GM23338 (cell line): ENCODE results near the gene TSHZ2. TPM values are rescaled to one million over a fixed set of nuclear protein-coding genes. Genes with fewer than 3 reads are reported as not detected.

Source experiments
- ATAC-seq: fragments of 200-7000 bp; cut with Tn5 transposase; 3 replicates; pipeline ENCODE4 v1.9.1; 2020
- DNase-seq: peaks from one replicate; pipeline ENCODE4 v3.0.0-alpha.2; 2015; ENCODE audit warnings: low spot score
- H2AFZ ChIP-seq: fragments of 200-600 bp; sonication (generic); 2 replicates; pipeline ENCODE4 v1.8.0; 2016; ENCODE audit warnings: antibody characterized with exemption, mild to moderate bottlenecking, moderate library complexity
- H3F3A ChIP-seq: fragments of 200-600 bp; sonication (generic); replicated peaks from 2 replicates; pipeline ENCODE4 v1.8.0; 2017; ENCODE audit warnings: antibody characterized with exemption, mixed run types, low read depth
- H3K27ac ChIP-seq: fragments of 200-600 bp; sonication (generic); 2 replicates; pipeline ENCODE4 v1.6.1; 2016; ENCODE audit warnings: low read depth
- H3K27me3 ChIP-seq: fragments of 200-600 bp; sonication (generic); 2 replicates; pipeline ENCODE4 v1.8.0; 2016; ENCODE audit warnings: mild to moderate bottlenecking, mixed run types, moderate library complexity; ENCODE audit not compliant: insufficient read depth
- H3K36me3 ChIP-seq: fragments of 200-600 bp; sonication (generic); 2 replicates; pipeline ENCODE4 v1.8.0; 2016; ENCODE audit warnings: mild to moderate bottlenecking; ENCODE audit not compliant: insufficient read depth
- H3K4me1 ChIP-seq: fragments of 200-600 bp; sonication (generic); 2 replicates; pipeline ENCODE4 v1.8.0; 2016; ENCODE audit warnings: mild to moderate bottlenecking, moderate library complexity; ENCODE audit not compliant: insufficient read depth
- H3K4me2 ChIP-seq: fragments of 200-600 bp; sonication (generic); 2 replicates; pipeline ENCODE4 v1.7.1; 2017; ENCODE audit warnings: mixed run types
- H3K4me3 ChIP-seq: fragments of 200-600 bp; sonication (generic); 2 replicates; pipeline ENCODE4 v1.6.1; 2016; ENCODE audit warnings: mixed run types
- H3K79me2 ChIP-seq: fragments of 200-600 bp; sonication (generic); replicated peaks from 2 replicates; pipeline ENCODE4 v1.8.0; 2017; ENCODE audit warnings: mild to moderate bottlenecking; ENCODE audit not compliant: insufficient read depth
- H3K9me2 ChIP-seq: fragments of 200-600 bp; sonication (generic); 2 replicates; pipeline ENCODE4 v1.8.0; 2017; ENCODE audit not compliant: insufficient read depth
- H4K20me1 ChIP-seq: fragments of 200-600 bp; sonication (generic); replicated peaks from 2 replicates; pipeline ENCODE4 v1.8.0; 2017; ENCODE audit warnings: mild to moderate bottlenecking; ENCODE audit not compliant: insufficient read depth
- H3K27ac Mint-ChIP-seq: 2 replicates; pipeline ENCODE4 v1.8.0; 2020; ENCODE audit warnings: inconsistent platforms, mild to moderate bottlenecking, moderate library complexity, mixed read lengths
- H3K27me3 Mint-ChIP-seq: 3 replicates; pipeline ENCODE4 v1.8.0; 2022; ENCODE audit warnings: low read depth, mild to moderate bottlenecking, moderate library complexity, mixed read lengths, inconsistent platforms; ENCODE audit not compliant: insufficient read depth, poor library complexity
- H3K36me3 Mint-ChIP-seq: 3 replicates; pipeline ENCODE4 v1.8.0; 2021; ENCODE audit warnings: low read depth, mild to moderate bottlenecking, inconsistent platforms, moderate library complexity, mixed read lengths
- H3K4me1 Mint-ChIP-seq: 3 replicates; pipeline ENCODE4 v1.8.0; 2020; ENCODE audit warnings: mild to moderate bottlenecking, inconsistent platforms, mixed read lengths
- H3K4me3 Mint-ChIP-seq: 3 replicates; pipeline ENCODE4 v1.8.0; 2021; ENCODE audit warnings: moderate library complexity, mild to moderate bottlenecking, inconsistent platforms, mixed read lengths
- H3K9me3 Mint-ChIP-seq: 3 replicates; pipeline ENCODE4 v1.8.0; 2020; ENCODE audit warnings: moderate library complexity, mild to moderate bottlenecking, inconsistent platforms, mixed read lengths
- CTCF ChIP-seq, 2 experiments: fragments of 200-600 bp in 1 of 2; sonication (generic) in 1 of 2; conservative IDR thresholded peaks; 2 replicates each; pipeline versions ENCODE4 v1.5.1 to v1.6.1; 2016 to 2017; ENCODE audit warnings: antibody characterized with exemption in 2 of 2, low read depth in 2 of 2, mild to moderate bottlenecking in 2 of 2, moderate library complexity in 1 of 2
- ZNF114 ChIP-seq: fragments of 250-450 bp; sonication (Bioruptor Pico); IDR thresholded peaks from 2 replicates; pipeline ENCODE4 v1.5.0; 2020; ENCODE audit warnings: mild to moderate bottlenecking, moderate library complexity
- ZNF331 ChIP-seq: fragments of 250-450 bp; sonication (Bioruptor Pico); IDR thresholded peaks from 2 replicates; pipeline ENCODE4 v1.5.0; 2020; ENCODE audit warnings: low read depth, mild to moderate bottlenecking, moderate library complexity
- ZNF462 ChIP-seq: fragments of 250-450 bp; sonication (Bioruptor Pico); IDR thresholded peaks from 2 replicates; pipeline ENCODE4 v1.5.0; 2020; ENCODE audit warnings: mild to moderate bottlenecking, moderate library complexity
- polyA plus RNA-seq: library from polyadenylated mRNA; unstranded; fragments of >200 nt; fragmentation: Nextera tagmentation; extraction: Ambion mirVana; gene quantifications from 2 replicates; pipeline ENCODE4 v1.2.1, GENCODE V29; 2016
- total RNA-seq: library from RNA; depleted of rRNA; stranded (reverse); fragments of >200 nt; shearing (Covaris generic); gene quantifications from 2 replicates; pipeline ENCODE4 v1.2.3, GENCODE V29; 2014

TSHZ2 gene
- total and polyA plus RNA-seq, 2 experiments from 2014 or later, result 0.49 to 1.3 TPM

- TF ChIP-seq ZNF462 (CRISPR knock-in tag) (no peak), ZNF331 (CRISPR knock-in tag) (no peak), CTCF (conservative IDR thresholded peaks at IDR 0.05; ENCODE audit: low read depth in 2 of 2) (no peak)
Measured at GRCh38 chr20:53161473-53161872, 189.3 kb downstream of the TSHZ2 start (continued).

GRCh38 chr20:53162251-53162835 is 190.2 kb downstream of the TSHZ2 start:
- Histone ChIP-seq H3K4me1 (peaks cover 7% of the 10 kb centered on the region), H3K4me3 (no peak overlapping the region), H3K27me3 (no peaks in the 10 kb centered on the region), H3K79me2 (no peaks in the 10 kb centered on the region), H2AFZ (peak overlapping the region; percentile 5; the same call in 1 of the 2 replicates), H3K36me3 (no peaks in the 10 kb centered on the region), H3K27ac (no peak overlapping the region), H3K4me2 (peak overlapping the region; percentile 24), H4K20me1 (no peaks in the 10 kb centered on the region), H3K9me2 (no peaks in the 10 kb centered on the region), H3F3A (no peaks in the 10 kb centered on the region)
- Mint-ChIP-seq H3K9me3 (peaks cover 3% of the 10 kb centered on the region; the same call in 1 of the 3 replicates), H3K4me1 (peaks cover 10% of the 10 kb centered on the region), H3K4me3 (peak overlapping the region; percentile 14; the same call in 1 of the 3 replicates), H3K27me3 (peaks cover 5% of the 10 kb centered on the region), H3K27ac (peak overlapping the region; percentile 38), H3K36me3 (no peaks in the 10 kb centered on the region)
- ATAC-seq (peak; percentile 95), DNase-seq (peak; percentile 87)
- TF ChIP-seq CTCF (conservative IDR thresholded peaks at IDR 0.05; ENCODE audit: low read depth in 2 of 2) (peak; percentile 34 to 36), ZNF114 (CRISPR knock-in tag) (no peak)
